PFSK-1 (cell line): Measurements from ENCODE around the gene SELENOV.
A peak's percentile ranks its signal among the peaks of the same experiment; 100 is the strongest.

Source experiments
- FOXP2 ChIP-seq: optimal IDR thresholded peaks from 2 replicates; pipeline ENCODE3; 2011; ENCODE audit warnings: borderline replicate concordance, control low read depth, inconsistent platforms; ENCODE audit not compliant: insufficient read depth; ENCODE audit errors: extremely low read length, extremely low read depth
- POLR2AphosphoS5 ChIP-seq: IDR thresholded peaks from 2 replicates; pipeline ENCODE4 v1.6.1; 2012; ENCODE audit warnings: low read depth, mild to moderate bottlenecking, control low read depth, low read length, moderate library complexity
- SIN3A ChIP-seq: IDR thresholded peaks from 2 replicates; pipeline ENCODE4 v1.6.1; 2012; ENCODE audit warnings: mild to moderate bottlenecking, low read length, moderate library complexity, borderline replicate concordance; ENCODE audit not compliant: insufficient read depth
- TAF1 ChIP-seq: IDR thresholded peaks from 2 replicates; pipeline ENCODE4 v1.6.1; 2012; ENCODE audit warnings: low read length, control low read depth, borderline replicate concordance; ENCODE audit not compliant: insufficient read depth
- TF ChIP-seq, protein P1 (sequence below), 2 experiments: IDR thresholded peaks; 2 replicates each; pipeline versions ENCODE4 v1.6.1 to v1.8.0; 2011 to 2012; ENCODE audit warnings: low read depth in 2 of 2, low read length in 2 of 2, control low read depth in 1 of 2, inconsistent platforms in 1 of 2, mild to moderate bottlenecking in 1 of 2, moderate library complexity in 1 of 2; ENCODE audit not compliant: insufficient read depth in 1 of 2

The SELENOV gene

DNA sequence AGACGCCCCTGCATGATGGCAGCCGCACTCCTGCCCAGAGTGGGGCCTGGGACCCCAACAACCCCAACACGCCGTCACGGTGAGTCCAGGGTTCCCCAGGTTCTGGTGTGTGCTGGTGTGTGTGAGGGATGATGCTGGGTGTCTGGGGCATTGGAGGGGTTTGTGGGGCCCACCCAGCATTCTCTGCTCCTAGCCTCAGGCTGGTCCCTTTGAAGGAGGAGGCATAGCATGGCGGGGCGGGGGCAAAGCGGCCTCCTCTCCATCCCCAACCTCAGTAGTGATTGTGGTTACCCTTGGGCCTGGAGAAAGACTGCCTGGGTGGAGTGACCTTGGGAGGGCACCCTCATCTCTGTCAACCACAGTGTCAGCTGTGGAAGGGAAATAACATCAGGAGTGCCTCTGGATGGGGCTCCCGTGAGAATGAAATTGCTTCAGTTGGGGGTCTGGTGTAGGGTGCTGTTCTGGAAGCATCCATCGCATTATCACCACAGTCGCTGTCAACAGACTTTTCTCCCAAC lies 41.4 kb upstream of the SELENOV start:
- no peak for TF ChIP-seq SIN3A
- no peak for TF ChIP-seq POLR2AphosphoS5
- TF ChIP-seq, protein P1, sequence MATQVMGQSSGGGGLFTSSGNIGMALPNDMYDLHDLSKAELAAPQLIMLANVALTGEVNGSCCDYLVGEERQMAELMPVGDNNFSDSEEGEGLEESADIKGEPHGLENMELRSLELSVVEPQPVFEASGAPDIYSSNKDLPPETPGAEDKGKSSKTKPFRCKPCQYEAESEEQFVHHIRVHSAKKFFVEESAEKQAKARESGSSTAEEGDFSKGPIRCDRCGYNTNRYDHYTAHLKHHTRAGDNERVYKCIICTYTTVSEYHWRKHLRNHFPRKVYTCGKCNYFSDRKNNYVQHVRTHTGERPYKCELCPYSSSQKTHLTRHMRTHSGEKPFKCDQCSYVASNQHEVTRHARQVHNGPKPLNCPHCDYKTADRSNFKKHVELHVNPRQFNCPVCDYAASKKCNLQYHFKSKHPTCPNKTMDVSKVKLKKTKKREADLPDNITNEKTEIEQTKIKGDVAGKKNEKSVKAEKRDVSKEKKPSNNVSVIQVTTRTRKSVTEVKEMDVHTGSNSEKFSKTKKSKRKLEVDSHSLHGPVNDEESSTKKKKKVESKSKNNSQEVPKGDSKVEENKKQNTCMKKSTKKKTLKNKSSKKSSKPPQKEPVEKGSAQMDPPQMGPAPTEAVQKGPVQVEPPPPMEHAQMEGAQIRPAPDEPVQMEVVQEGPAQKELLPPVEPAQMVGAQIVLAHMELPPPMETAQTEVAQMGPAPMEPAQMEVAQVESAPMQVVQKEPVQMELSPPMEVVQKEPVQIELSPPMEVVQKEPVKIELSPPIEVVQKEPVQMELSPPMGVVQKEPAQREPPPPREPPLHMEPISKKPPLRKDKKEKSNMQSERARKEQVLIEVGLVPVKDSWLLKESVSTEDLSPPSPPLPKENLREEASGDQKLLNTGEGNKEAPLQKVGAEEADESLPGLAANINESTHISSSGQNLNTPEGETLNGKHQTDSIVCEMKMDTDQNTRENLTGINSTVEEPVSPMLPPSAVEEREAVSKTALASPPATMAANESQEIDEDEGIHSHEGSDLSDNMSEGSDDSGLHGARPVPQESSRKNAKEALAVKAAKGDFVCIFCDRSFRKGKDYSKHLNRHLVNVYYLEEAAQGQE (IDR thresholded peaks at IDR 0.05; ENCODE audit: insufficient read depth in 1 of 2, low read depth in 2 of 2, low read length in 2 of 2): no peak
- TF ChIP-seq FOXP2: no peak
- no peak for TF ChIP-seq TAF1

DNA sequence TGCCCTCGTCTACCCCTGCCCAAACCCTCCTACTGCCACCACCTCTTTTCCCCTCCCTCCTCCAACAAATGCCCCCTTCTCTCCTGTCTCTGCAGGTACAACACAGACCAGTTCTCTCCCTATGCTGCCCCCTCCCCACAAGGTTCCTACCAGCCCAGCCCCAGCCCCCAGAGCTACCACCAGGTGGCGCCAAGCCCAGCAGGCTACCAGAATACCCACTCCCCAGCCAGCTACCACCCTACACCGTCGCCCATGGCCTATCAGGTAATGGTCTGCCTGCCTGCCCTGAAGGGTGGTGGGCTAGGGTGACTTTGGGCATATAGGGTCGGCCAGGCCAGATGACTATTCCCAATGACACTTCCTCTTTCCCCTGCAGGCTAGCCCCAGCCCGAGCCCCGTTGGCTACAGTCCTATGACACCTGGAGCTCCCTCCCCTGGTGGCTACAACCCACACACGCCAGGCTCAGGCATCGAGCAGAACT lies 40.8 kb upstream of the SELENOV start:
- TF ChIP-seq SIN3A (no peak), FOXP2 (no peak), TAF1 (no peak), POLR2AphosphoS5 (no peak)
- TF ChIP-seq, protein P1 (IDR thresholded peaks at IDR 0.05; ENCODE audit: insufficient read depth in 1 of 2, low read depth in 2 of 2, low read length in 2 of 2): no peak

DNA sequence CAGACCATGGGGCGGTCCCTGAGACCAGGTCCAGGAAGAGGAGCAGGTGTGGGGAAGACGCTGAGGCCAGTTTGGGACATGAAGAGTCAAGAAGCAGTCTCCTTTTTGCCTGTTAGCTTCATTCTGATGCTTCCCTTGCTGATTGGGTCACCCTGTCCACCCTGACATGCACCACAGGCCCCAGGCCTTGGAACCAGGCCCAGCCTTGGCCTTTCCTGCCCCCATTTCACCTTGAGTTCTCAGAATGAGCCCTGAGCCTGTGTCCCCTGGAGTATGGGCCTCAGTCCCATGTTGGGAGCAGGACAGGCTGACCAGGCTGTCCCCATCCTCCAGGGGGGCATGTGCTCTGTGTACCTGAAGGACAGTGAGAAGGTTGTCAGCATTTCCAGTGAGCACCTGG lies 39.2 kb upstream of the SELENOV start:
- TF ChIP-seq FOXP2: no peak
- TF ChIP-seq SIN3A: no peak
- TF ChIP-seq POLR2AphosphoS5: no peak
- TF ChIP-seq, protein P1 (IDR thresholded peaks at IDR 0.05; ENCODE audit: insufficient read depth in 1 of 2, low read depth in 2 of 2, low read length in 2 of 2): no peak
- TF ChIP-seq TAF1: no peak

- TF ChIP-seq, protein P1 (IDR thresholded peaks at IDR 0.05; ENCODE audit: insufficient read depth in 1 of 2, low read depth in 2 of 2, low read length in 2 of 2): no peak
- TF ChIP-seq SIN3A (no peak), FOXP2 (no peak), POLR2AphosphoS5 (no peak), TAF1 (no peak)
These were observed 35.0 kb upstream of the SELENOV start for GRCh38 chr19:39479916-39480315.

- TF ChIP-seq POLR2AphosphoS5: peak; percentile 80
- TF ChIP-seq SIN3A: no peak
- TF ChIP-seq, protein P1 (IDR thresholded peaks at IDR 0.05; ENCODE audit: insufficient read depth in 1 of 2, low read depth in 2 of 2, low read length in 2 of 2): peak; percentile 52 to 57; a peak in 1 of 4 replicates
- peak; percentile 96 for TF ChIP-seq TAF1
- TF ChIP-seq FOXP2: peak; percentile 84
These were observed 34.4 kb upstream of the SELENOV start, which contains the start of gene TIMM50 for GRCh38 chr19:39480337-39481228. TIMM50 (plus strand) TSS chr19:39480838; CDS start chr19:39480854, 16 bp downstream.
